GM18873 (cell line): ENCODE data around the gene TSC22D3.
A peak's percentile ranks its signal among the peaks of the same experiment; 100 is the strongest.

ENCODE experiments used
- ATAC-seq: cut with Tn5 transposase; IDR thresholded peaks from one replicate; pipeline ENCODE4 v1.9.1; 2021; ENCODE audit warnings: mild to moderate bottlenecking, moderate library complexity, moderate number of reproducible peaks; ENCODE audit not compliant: unreplicated experiment, low FRiP score

TSC22D3 gene

DNA sequence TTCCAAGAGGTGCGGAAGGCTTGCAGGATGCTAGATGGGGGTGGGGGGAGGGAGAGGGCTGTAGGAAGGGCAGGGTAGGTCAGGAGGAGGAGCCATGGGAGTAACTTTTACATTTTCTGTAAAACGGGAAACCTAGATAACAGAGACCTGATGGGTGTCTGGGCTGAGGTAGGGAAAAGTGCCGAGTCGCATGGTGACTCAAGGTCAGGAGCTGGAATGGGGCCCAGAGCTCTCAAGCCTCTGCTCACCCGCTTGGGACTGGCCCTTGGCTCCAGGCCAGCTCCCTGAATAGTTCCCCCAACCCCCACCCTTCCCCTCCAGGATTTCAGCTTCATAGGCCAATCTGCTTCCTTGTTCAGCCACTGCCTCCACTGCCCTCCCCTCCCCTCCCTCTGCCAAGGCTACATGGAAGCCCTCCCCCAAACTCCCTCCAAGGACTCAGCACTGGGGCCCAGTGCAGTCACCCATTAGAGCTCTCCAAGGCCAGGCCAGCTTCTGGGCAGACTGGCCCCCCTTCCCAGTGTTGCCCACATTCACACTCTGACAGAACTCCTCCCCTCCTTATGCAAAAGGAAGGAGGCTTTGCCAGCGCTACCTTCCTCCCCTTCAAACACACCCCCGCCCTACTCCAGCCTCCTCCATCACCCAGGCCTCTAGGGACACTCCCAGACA is 43.6 kb downstream of the TSC22D3 start:
- no peak for ATAC-seq

- no peak for ATAC-seq
These were observed 44.4 kb downstream of the TSC22D3 start for GRCh38 chrX:107730991-107731766.

DNA sequence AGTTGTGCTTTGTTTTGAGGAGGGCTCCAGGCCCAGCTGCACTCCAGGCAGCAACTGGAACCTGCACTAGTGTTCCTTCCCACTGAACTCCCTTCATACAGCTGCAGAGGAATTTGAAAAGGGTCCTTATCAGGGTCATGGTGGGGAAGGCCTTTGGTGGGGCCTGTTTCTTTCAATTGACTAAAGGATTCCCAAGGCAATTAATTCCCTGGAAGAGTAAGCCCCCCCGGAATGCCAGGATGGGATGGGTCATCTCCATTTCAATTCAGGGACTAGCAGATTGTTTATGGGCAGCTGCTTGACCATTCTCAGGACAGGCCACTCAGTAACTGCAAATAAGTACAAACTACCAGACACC is 45.3 kb downstream of the TSC22D3 start:
- ATAC-seq = no peak

DNA sequence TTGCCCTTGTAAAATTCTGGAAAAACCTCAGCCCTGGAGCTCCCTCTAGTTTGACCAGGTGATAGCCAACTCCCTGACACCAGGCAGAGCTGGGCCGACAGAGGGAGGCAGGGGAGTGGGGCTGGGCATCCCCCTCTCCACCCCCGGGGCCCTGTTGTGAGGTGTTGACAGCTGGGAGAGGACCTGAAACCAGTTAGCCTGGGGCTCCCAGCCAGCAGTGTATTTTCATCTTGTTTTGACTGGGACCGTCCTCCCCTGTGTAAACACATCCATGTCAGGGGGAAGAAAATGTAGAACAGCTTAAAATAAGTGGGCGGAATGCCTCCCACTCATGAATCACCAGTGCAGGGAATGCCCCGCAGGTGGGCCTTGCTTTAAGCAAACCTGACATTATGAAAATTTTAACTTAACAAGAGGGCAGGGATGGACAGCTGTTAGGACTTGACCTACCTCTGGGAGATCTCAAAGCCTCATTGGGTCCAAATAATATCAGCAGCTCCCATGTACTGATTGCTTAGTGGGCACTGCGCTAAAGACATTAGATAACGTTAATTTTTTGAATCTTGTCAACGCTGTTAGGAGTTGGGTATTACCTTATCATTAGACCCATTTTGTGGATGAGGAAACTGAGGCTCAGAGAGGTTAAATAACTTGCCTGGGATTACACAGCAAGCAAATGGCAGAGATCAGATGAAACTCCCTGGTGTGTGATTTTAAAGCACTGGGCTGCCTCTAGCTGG is 45.9 kb downstream of the TSC22D3 start:
- peak; percentile 51 for ATAC-seq

GRCh38 chrX:107728371-107729099 is 47.1 kb downstream of the TSC22D3 start:
- no peak for ATAC-seq

GRCh38 chrX:107726816-107727534 is 48.6 kb downstream of the TSC22D3 start:
- ATAC-seq = no peak

DNA sequence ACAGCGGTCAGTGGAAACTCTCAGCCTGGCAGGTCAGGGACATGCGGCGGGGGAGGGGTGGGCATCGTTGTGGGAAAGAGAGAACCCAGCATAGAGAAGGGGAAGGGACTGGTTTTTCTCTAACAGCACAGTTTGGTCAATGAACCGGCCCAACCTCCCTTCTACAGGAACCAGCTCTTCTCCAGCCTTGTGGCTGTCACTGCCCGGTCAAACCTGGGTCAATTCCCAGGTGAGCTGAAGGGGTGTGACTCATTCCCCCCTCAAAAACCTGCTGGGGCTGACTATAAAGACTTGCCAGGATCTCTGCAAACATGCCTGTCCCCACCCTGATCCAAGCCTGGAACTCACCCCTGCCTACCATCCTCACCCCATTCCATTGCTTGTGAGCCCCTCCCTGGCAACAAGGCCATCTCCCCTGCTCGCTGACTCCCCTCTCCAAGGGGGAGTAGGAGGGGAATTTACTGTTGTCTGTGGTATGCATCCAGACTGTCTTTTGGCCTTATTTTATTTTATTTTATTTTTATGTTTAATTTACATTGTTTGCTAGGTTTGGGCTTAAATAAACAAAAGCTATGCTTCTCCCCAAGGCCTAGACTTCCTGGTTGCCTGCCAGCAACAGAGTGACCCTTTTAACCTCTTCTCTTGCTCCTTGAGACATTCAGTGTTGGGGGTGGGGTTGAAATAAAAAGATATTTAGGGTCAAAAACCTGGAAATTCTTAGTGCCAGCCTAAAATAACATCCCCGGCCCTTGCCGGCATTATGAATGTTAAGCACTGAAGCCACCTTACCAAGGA is 49.6 kb downstream of the TSC22D3 start:
- ATAC-seq = no peak

- ATAC-seq = no peak
These were observed 50.9 kb downstream of the TSC22D3 start for GRCh38 chrX:107724653-107725052.

- no peak for ATAC-seq
These were observed 52.1 kb downstream of the TSC22D3 start for GRCh38 chrX:107723511-107723910.

DNA sequence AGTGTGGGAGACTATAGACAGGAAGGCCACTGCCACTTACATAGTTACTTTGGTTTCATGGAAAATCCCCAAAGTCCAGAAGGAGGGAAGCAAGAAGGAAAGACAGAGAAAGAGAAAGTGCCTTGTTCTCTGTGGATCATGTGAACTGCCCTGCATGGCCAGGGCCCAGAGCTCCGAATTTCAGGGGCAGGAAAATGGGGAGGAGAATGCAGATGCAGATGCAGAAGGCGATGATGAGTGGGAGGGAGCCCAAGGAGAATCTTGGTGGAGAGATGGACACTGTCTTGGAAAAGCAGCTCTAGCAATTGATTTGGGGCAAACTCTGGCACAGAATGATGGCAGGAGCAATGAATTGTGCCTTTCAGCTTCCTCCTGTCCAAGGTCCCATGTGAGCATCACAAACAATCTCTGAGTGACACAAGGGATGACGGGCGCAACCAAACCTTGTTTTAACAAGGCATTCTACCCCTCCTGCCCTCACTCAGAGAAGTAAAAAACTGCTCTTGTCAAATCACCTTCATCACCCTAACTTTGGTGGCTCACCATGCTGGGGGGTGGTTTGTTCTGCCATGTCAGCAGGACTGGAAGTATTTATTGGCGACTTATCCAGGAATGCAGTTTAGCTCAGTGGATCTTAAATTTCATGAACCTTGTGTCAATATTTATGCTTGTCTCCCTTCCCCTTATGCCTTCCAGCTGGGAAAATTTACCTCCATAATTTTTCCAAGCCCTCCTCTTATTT is 53.5 kb downstream of the TSC22D3 start:
- ATAC-seq = no peak

DNA sequence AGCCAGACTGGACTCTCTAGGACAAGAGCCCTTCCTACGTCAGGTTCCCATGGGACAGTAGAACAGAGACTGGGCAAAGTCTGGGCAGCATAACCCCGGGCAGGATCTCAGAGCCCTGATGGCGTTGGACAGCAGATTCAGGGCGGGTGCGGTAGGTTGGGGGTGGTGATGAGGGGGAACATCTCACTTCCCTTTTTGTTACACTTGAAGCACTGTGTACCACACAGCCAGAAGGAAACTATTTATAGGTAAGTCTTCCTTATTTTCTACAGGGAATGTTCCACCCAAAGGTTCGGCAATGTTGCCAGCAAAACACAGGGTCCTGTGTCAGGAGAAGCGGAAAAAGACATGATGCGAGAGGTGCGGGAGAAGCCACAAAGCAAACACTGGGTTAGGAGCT is 54.3 kb downstream of the TSC22D3 start:
- ATAC-seq = no peak

- ATAC-seq = no peak
These were observed 57.4 kb downstream of the TSC22D3 start for GRCh38 chrX:107718156-107718621.

- peak; percentile 80 for ATAC-seq
These were observed 58.5 kb downstream of the TSC22D3 start for GRCh38 chrX:107716816-107717700.

GRCh38 chrX:107716118-107716684 is 59.4 kb downstream of the TSC22D3 start:
- no peak for ATAC-seq

DNA sequence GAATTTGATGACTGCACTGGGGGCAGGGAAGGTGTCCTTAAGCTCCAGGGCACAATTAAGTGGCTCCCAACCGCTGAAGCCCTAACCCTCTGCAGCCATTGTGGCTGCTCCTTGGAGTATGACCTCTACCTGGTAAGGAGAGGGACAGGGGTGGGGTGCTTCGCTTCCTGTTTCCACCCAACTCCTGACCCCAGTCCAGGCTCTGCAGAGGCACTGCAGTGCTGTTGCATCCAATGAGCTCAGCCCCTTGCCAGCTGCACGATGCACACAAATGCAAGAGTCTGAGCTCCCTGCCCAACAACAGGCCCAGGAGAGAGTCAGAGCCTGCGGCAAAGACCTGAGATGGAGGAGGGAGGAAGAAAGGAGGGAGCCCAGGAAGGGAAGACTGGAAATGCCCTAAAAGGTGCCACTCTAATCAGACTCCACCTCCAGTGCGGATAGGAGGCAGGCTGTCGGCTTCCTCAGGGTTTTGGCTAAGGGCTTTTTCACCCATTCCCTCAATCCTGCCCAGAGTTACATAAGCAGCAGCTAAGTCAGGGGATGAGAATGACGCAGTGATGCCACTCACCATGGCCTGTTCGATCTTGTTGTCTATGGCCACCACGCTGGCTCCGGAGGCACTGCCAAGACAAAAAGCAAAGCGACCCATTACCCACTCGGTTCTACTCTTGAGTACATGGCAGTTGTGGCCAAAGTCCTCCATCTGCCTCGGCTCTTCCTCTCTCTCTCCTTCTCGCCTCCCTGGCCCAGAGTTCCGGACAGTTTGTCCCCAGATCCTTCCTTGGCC is 60.1 kb downstream of the TSC22D3 start:
- no peak for ATAC-seq

- ATAC-seq = no peak
These were observed 61.2 kb downstream of the TSC22D3 start for GRCh38 chrX:107714206-107714891.
